Parathyroid adenoma (tissue), 2 donors: ENCODE data around the gene ASTN1.

Source experiments
- H2AFZ ChIP-seq: fragments of 300-600 bp; sonication (generic); one replicate; pipeline ENCODE4 v1.7.0; 2017; ENCODE audit warnings: antibody characterized with exemption, mild to moderate bottlenecking
- H3K27ac ChIP-seq: fragments of 300-600 bp; sonication (generic); one replicate; pipeline ENCODE4 v1.7.0; 2017
- H3K27me3 ChIP-seq: fragments of 300-600 bp; sonication (generic); one replicate; pipeline ENCODE4 v1.7.0; 2017; ENCODE audit warnings: low read length; ENCODE audit not compliant: control insufficient read depth, insufficient read depth
- H3K36me3 ChIP-seq: fragments of 300-600 bp; sonication (generic); one replicate; pipeline ENCODE4 v1.7.0; 2017; ENCODE audit warnings: low read length; ENCODE audit not compliant: control insufficient read depth, insufficient read depth
- H3K4me1 ChIP-seq: fragments of 300-600 bp; sonication (generic); one replicate; pipeline ENCODE4 v1.7.0; 2017; ENCODE audit warnings: control low read depth
- H3K4me2 ChIP-seq: fragments of 300-600 bp; sonication (generic); one replicate; pipeline ENCODE4 v1.7.0; 2017; ENCODE audit warnings: low read length
- H3K4me3 ChIP-seq: fragments of 300-600 bp; sonication (generic); one replicate; pipeline ENCODE4 v1.7.0; 2017; ENCODE audit warnings: low read depth, low read length
- H3K79me2 ChIP-seq: fragments of 300-600 bp; sonication (generic); one replicate; pipeline ENCODE4 v1.7.0; 2017; ENCODE audit warnings: control low read depth
- H3K9ac ChIP-seq: fragments of 300-600 bp; sonication (generic); one replicate; pipeline ENCODE4 v1.7.0; 2017; ENCODE audit warnings: mild to moderate bottlenecking
- H3K9me3 ChIP-seq: fragments of 300-600 bp; sonication (generic); one replicate; pipeline ENCODE4 v1.7.0; 2017; ENCODE audit warnings: low read length; ENCODE audit not compliant: control insufficient read depth
- CTCF ChIP-seq: fragments of 300-600 bp; sonication (generic); IDR thresholded peaks from one replicate; pipeline ENCODE4 v1.7.0; 2017; ENCODE audit warnings: antibody characterized with exemption, mild to moderate bottlenecking
- donor health status: primary hyperparathyroidism.

The ASTN1 gene

GRCh38 chr1:177185209-177185608 is 20.7 kb upstream of the ASTN1 start:
- no peak overlapping the region for H3K27ac ChIP-seq
- H3K4me1 ChIP-seq = no peaks in the 10 kb centered on the region
- H3K27me3 ChIP-seq = peaks cover 4% of the 10 kb centered on the region
- no peaks in the 10 kb centered on the region for H3K79me2 ChIP-seq
- H3K36me3 ChIP-seq = no peaks in the 10 kb centered on the region
- H3K9me3 ChIP-seq = no peaks in the 10 kb centered on the region
- H3K4me3 ChIP-seq = no peak overlapping the region
- H3K9ac ChIP-seq = no peak overlapping the region
- H2AFZ ChIP-seq = no peak overlapping the region
- H3K4me2 ChIP-seq = no peak overlapping the region
- no peak for TF ChIP-seq CTCF

GRCh38 chr1:177183836-177184235 is 19.3 kb upstream of the ASTN1 start:
- Histone ChIP-seq H3K9me3 (no peaks in the 10 kb centered on the region), H2AFZ (no peak overlapping the region), H3K79me2 (no peaks in the 10 kb centered on the region), H3K36me3 (no peaks in the 10 kb centered on the region), H3K27me3 (peaks cover 4% of the 10 kb centered on the region), H3K9ac (no peak overlapping the region), H3K4me3 (no peak overlapping the region), H3K27ac (no peak overlapping the region), H3K4me2 (no peak overlapping the region), H3K4me1 (no peaks in the 10 kb centered on the region)
- TF ChIP-seq CTCF = no peak

- Histone ChIP-seq H3K4me3 (peak overlapping the region; percentile 22), H3K9me3 (no peaks in the 10 kb centered on the region), H3K79me2 (no peaks in the 10 kb centered on the region), H3K27me3 (peaks cover 4% of the 10 kb centered on the region), H3K9ac (no peak overlapping the region), H3K4me2 (peak overlapping the region; percentile 63), H3K4me1 (no peaks in the 10 kb centered on the region), H2AFZ (peak overlapping the region; percentile 61), H3K36me3 (no peaks in the 10 kb centered on the region), H3K27ac (no peak overlapping the region)
- peak; percentile 61 for TF ChIP-seq CTCF
These were observed 17.2 kb upstream of the ASTN1 start for GRCh38 chr1:177181631-177182291.

- H3K4me2 ChIP-seq = peak overlapping the region; percentile 63
- H2AFZ ChIP-seq = no peak overlapping the region
- TF ChIP-seq CTCF = no peak
- H3K4me1 ChIP-seq = no peaks in the 10 kb centered on the region
- no peak overlapping the region for H3K27ac ChIP-seq
- peak overlapping the region; percentile 22 for H3K4me3 ChIP-seq
- H3K9ac ChIP-seq = no peak overlapping the region
- H3K27me3 ChIP-seq = peaks cover 4% of the 10 kb centered on the region
- H3K36me3 ChIP-seq = no peaks in the 10 kb centered on the region
- no peaks in the 10 kb centered on the region for H3K79me2 ChIP-seq
- no peaks in the 10 kb centered on the region for H3K9me3 ChIP-seq
These were observed 16.7 kb upstream of the ASTN1 start for GRCh38 chr1:177181280-177181630.
